Activated gamma-delta T cell (primary cell): ENCODE measurements around the gene DBH.

Source experiments
- DNase-seq: peaks from one replicate; lab custom pipeline; 2025; lab: John Stamatoyannopoulos, UW

The DBH gene

GRCh38 chr9:133643978-133644760 is 8.0 kb downstream of the DBH start:
- no peak for DNase-seq

- DNase-seq = no peak
Observed at GRCh38 chr9:133645021-133645765, 9.0 kb downstream of the DBH start.

- no peak for DNase-seq
Observed at GRCh38 chr9:133647148-133647547, 11.0 kb downstream of the DBH start.

GRCh38 chr9:133647765-133648469 is 11.8 kb downstream of the DBH start:
- no peak for DNase-seq

DNA sequence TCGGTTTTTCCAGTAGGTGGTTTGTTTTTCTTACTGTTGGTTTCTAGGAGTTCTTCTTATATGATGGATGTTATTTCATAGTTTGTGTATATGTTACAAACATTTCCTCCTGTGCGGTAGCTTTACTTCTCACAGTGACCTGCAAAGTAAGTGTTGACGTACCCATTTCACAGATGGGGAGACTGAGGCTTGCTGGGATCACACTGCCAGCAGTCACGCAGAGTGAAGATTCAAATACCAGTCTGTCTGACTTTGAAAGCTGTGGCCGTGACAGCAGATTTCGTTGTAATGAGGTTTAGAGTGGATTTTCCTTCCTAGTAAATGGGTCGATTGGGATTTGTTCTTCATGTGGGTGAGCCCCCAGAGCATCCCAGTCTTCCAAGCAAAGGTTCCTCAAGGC is 13.0 kb downstream of the DBH start:
- DNase-seq = no peak

- DNase-seq = no peak
Observed at GRCh38 chr9:133650026-133650425, 13.9 kb downstream of the DBH start.

DNA sequence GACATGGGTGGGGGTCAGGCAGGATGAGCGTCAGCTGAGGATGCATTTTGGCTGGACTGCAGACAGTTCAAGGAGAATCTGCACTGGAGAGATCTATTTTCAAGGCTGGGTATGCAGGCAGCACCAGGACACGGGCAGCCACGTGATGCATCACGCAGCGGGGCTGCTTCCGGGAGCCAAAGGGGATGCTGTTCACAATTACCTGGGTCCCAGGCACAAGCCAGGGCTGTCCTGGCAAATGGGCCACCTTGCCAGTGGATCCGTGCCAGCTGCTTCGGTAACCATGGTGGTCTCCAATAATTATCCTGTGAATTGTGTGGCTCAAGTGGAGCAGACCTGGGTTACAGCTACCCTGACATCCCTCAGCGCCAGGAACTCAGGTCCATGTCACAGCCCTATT is 17.5 kb downstream of the DBH start:
- DNase-seq = no peak

DNA sequence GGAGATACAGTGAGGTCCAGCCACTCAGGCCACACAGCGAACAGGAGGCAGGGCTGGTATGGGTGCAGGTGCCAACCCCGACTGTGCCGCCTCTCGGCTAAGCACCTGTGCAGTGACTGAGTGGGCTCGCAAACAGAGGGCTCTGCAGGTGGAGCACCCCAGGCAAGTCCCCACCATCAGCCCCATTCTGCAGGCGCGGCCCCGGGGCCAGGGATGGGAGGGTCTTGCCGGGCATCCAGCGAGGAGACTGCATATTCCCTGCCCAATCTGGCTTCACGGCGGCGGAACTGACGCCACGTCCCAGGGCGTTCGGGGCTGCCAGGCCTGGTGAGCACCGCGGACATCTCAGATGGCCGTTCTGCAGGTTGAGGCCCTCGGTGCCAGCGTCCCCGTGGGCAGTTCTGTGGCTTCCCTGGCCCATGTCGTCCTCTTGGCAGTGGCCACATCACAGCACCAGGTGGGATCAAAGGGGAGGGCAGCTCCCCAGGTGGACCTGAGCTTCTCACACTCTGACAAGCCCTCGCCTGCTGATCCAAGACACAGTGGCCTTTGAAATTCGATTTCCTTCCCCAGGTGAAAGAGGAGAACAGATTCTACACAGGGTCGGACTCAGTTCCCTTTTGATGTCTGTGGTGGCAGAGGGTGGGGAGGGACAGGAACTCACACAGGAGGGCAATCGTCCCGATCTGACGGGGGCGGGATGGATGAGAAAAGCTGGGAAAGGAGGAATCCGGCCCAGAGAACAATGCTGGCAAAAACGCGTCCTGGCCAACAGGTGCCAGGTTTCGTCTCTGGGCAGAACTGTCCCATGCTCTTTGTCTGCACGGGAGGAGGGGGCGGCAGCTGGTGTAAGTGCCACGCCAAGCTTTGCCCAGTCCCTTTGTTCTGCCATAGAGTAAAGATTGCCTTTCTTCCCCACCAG is 18.8 kb downstream of the DBH start:
- DNase-seq = no peak

DNA sequence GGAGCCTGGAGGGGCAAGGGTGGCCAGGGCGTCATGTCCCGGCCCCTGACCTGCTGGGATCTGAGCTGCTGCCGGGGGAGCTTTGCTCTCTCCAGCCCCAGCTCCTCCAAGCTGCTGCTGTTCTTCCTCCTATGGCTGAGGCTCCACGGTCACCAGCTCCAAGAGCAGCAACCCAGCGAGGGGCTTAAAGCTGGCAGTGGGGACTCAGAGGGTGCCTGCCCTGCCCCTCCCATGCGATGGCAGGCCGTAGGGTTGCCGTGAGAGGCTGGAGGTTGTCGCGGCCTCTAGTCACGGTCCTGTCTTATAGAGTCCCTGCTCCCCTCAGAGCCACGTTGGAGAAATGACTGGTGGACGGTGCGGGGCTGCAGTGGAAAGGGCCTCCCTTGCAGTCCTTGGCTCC is 19.5 kb downstream of the DBH start:
- DNase-seq = no peak

GRCh38 chr9:133656211-133657119 is 20.3 kb downstream of the DBH start:
- DNase-seq = no peak

- no peak for DNase-seq
Observed at GRCh38 chr9:133657120-133657661, 21.0 kb downstream of the DBH start.

DNA sequence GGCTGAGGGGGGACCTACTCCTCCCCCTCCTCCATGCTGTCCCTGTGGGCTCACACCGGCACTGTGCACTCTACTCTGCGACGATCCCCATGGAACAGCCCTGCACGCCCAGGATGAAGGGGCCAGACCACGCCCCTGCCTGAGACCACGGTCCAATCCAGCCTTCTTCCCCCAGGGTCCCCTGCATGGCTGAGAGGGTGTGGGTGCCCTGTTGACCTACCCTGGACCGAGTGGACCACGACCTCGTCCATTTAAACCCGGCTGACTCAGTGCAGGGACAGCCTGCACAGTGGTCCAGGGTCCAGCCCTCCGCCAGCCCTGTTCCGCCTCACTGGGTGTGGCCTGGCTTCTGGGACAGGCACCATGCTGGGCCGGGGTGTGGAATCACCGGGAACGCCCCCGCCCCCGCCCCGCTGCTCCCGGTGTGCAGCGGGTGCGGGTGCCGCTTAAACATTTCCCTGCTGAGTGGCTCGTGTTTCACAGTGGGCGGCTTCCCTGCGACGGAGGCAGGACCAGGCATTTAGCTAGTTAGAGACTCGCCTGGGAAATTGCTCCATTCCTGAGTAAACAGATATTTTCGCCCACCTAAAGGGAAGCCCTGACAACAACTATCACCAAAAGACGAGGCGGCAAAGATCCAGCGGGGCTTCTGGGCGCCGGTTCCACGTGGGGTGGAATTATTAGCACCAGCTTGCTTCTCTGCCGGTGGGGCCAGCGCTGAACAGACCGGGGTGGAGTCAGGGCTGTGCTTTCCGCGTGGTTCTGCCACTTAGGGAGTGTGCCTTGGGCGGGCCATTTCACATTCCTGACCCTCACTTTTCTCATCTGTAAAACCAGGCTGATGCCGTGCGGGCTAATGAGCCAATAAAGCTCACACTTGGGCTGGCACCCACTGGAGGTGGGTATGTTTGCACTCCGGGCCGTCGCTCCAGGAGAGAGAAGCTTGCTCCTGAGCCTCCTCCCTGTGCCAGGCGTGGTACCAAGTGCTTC is 22.6 kb downstream of the DBH start:
- DNase-seq = no peak

- DNase-seq = no peak
Observed at GRCh38 chr9:133659516-133659915, 23.4 kb downstream of the DBH start.

GRCh38 chr9:133661846-133662540 is 25.8 kb downstream of the DBH start:
- DNase-seq = no peak

GRCh38 chr9:133664173-133665050 is 28.2 kb downstream of the DBH start:
- no peak for DNase-seq

DNA sequence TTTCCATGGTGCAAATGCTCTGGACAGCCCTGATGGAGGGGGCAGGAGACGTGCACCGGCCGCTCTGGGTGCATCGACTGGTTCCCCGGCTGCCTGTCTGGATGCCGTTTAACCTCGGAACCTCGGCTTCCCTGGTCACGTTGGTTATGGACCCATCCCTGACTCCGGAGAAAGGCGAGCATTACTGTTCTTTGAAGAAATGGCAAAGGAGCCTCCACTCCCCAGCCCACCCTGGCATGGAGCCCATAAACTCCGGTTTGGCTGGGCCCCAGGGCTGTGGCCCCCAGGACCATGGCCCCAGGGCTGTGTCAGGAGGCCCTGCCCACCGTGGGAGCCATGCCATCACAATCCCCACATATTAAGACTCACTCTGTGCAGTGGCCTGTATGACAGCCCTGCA is 28.9 kb downstream of the DBH start:
- DNase-seq = no peak

DNA sequence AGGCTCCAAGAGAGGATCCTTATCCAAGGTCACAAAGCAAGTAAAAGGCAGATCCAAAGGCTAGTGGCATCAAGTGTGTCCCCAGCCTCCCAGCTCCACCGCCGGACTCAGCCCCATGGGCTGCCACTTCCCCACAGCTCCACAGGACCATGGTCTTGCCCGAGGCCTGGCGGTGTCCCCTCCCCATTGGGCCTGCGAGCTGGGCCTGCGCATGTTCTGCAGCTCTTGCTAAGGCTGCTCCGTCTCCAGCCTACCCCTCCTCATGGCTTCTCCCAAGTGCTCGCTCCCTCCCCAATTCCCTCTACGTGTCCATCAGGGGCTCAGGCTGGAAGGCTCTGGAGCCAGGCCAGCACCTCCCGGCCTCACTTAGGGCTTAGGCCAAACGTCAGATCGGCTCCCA is 29.4 kb downstream of the DBH start:
- no peak for DNase-seq

- no peak for DNase-seq
Observed at GRCh38 chr9:133666387-133666786, 30.2 kb downstream of the DBH start.
